SIG-M5 (cell line): ENCODE measurements around the gene PML.
"Not testable (repeated sequence)": the region's sequence is repeated elsewhere in the genome, so short reads cannot be mapped to it uniquely, and the experiment has no call there.

Experiments used
- DNase-seq: peaks from one replicate; lab custom pipeline; 2025; lab: John Stamatoyannopoulos, UW

The PML gene

DNA sequence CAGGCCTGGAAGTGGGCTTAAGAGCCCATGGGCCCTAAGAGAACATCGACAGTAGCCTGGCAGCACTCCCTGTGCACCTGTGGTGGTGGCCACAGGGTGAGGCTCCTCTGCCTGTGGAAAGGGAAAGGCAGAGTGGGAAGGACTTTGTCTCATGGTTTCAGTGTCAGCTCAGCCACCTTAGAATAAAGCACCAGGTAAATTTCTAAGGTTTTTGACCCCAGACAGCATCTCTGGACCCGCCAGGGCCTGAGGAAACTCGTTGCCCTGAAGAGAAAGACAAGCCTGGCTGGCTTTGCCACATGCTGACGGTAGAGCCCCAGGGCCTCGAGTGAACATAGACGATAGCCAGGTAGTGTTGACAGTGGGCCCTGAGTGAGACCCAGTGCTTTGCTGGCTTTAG is 65.7 kb downstream of the PML start:
- no peak for DNase-seq

- no peak for DNase-seq
These were observed 67.7 kb downstream of the PML start for GRCh38 chr15:74062236-74062635.

- no peak for DNase-seq
These were observed 68.2 kb downstream of the PML start for GRCh38 chr15:74062671-74063070.

GRCh38 chr15:74063425-74064146 is 69.1 kb downstream of the PML start:
- not testable (repeated sequence) for DNase-seq

DNA sequence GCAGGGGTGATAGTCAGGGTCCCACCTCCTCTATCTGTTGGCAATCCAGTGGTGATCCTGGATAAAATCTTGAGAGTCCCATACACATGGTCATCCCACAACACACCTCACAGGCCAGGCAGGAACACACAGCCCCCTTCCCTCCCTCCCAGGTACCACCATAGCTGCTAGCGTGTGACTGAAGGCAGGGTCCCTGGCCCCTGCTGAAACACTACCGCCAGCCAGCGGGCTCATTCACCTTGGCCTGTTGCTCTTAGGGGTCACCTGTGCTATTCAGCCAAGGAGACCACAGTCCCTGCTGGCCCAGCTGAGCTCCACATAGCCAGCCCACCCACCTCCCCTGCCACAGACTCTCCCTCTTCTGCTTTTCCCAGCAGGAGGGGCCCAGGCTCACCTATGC is 69.7 kb downstream of the PML start:
- not testable (repeated sequence) for DNase-seq

GRCh38 chr15:74064822-74065221 is 70.3 kb downstream of the PML start:
- DNase-seq, result not testable (repeated sequence)

- DNase-seq, result not testable (repeated sequence)
These were observed 71.3 kb downstream of the PML start for GRCh38 chr15:74065684-74066411.

GRCh38 chr15:74071645-74072044 is 77.1 kb downstream of the PML start:
- DNase-seq, result not testable (repeated sequence)

DNA sequence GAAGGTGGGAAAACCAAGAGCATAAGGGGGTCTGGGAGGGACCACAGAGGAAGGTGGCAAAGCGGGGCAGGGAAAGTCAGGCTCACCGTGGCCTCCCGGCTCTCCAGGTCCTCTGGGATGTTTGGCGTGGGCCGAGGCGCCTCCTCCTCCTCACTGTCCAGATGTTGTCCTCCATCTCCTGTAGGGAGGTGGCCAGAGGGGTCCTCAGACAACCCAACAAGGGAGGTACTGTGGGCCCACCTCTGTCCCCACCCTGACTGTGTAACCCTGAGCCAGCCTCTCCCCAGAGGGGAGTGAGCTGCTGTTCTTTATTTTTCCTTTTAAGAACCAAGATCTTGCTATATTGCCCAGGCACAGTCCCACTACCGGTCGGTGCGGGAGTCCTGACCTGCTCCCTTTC is 77.6 kb downstream of the PML start:
- DNase-seq, result not testable (repeated sequence)

GRCh38 chr15:74072614-74073337 is 78.3 kb downstream of the PML start:
- DNase-seq, result not testable (repeated sequence)

- not testable (repeated sequence) for DNase-seq
These were observed 81.3 kb downstream of the PML start for GRCh38 chr15:74075781-74076180.

DNA sequence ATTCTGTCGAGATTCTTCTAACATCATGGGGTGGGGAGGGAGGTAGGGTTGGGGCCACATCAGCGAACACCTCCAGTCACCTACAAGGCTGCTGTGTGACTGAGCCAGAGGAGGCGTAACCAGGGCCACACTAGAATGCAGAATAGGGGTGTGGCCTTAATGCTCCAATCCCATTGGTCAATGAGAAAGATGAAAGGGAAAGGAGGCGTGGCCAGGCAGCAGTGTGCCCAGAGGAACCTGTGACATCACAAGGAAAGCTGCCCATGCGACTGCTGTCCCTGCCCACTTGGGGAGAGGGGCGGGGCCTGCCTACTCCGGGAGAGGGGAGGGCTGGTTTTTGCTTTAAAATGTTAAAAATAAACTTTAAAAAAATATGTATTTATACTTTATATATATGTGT is 87.9 kb downstream of the PML start, which contains the start of gene GOLGA6A:
Gene GOLGA6A (minus strand): TSS at position 101 of the 400 bp plus-strand sequence. CDS start 41 bp downstream, at position 60.
- not testable (repeated sequence) for DNase-seq

DNA sequence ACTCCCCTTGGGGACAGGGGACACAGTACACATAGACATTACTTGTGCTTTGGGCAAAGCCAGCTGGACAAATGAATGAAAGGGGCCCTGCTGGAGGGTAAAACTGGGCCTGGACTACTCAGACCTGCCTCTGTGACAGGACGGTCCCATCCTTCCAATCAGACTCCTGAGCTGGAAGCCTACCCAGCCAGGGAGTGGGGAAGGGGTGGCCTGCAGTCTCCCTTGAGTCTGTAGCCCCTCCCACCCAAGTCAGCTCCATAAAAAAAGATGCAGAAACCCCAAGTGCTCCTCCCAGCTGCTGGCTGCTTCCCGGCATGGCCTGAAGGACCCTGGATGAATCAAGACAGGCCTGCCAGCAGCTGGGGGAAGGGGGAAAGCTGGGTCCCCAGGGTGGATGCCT is 100.1 kb downstream of the PML start:
- not testable (repeated sequence) for DNase-seq

DNA sequence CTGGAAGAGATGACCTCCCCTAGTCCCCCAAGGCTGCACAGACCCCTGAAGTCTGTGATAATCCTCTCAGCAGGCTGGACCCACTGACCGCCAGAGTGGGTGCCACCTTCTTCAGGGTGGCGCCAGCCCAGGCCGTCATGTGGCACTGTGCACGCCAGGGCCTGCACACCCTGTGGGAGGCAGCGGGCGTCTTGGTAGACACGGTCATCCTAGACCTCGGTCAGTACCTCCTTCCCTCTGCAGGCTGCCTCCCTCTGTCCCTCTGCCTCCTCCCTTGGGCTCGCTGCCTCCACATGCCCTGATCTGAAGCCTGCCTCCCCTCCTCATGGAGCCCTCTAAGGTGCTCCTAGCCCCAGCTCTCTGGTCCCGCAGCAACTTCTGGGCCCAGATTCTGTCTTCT is 101.1 kb downstream of the PML start:
- DNase-seq, result not testable (repeated sequence)

DNA sequence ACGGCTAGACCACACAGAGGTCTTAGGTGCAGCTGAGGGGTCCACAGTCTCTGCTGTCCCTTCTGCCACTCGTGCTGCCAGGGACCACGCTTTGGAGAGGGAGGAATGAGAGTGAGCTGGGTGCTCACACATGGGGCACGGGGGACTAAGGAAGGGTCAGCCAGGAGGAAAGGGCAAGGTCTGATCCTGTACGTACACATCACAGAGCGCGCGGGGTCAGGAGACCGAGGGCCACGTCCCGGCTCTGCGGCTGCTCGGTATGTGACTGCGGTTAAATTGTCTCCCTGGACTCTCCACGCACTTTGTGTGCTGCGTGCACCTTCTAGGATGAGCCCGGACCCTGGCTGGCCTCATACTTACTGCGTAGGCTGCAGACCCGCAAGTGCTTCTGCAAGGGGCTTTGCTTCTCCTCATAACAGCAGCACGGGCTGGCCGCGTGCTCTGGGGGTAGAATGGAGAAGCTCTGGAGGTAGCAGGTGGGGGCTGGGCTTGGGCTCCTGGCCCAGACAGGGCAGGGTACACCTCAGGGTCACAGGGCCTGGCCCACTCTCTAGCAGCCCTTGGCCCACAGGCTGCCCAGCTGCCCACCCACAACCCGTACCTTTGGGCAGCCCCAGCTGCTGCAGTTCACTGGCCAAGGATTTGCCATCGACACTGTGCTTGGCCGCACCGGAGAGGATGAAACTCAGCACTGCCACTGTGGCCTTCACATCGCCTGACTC is 102.4 kb downstream of the PML start:
- not testable (repeated sequence) for DNase-seq
